Cerebellar cortex (tissue), 1 donor: ENCODE data around the gene DIP2C.
"Not testable (repeated sequence)": the region's sequence is repeated elsewhere in the genome, so short reads cannot be mapped to it uniquely, and the experiment has no call there.

Experiments used
- DNase-seq: peaks from one replicate; pipeline ENCODE4 v3.0.0-alpha.2; 2015; ENCODE audit warnings: low spot score

The DIP2C gene

GRCh38 chr10:514137-514671 is 175.3 kb downstream of the DIP2C start:
- DNase-seq, result peak; percentile 50

GRCh38 chr10:513393-513792 is 176.1 kb downstream of the DIP2C start:
- no peak for DNase-seq

- DNase-seq, result not testable (repeated sequence)
Measured at GRCh38 chr10:512661-513060, 176.8 kb downstream of the DIP2C start.

- no peak for DNase-seq
Measured at GRCh38 chr10:511849-512191, 177.6 kb downstream of the DIP2C start.

- peak; percentile 95 for DNase-seq
Measured at GRCh38 chr10:511101-511848, 178.2 kb downstream of the DIP2C start.

- DNase-seq, result peak; percentile 79
Measured at GRCh38 chr10:510415-510881, 179.0 kb downstream of the DIP2C start.

GRCh38 chr10:509361-510102 is 179.9 kb downstream of the DIP2C start:
- peak; percentile 48 for DNase-seq

GRCh38 chr10:508726-509125 is 180.7 kb downstream of the DIP2C start:
- no peak for DNase-seq

GRCh38 chr10:507908-508444 is 181.5 kb downstream of the DIP2C start:
- no peak for DNase-seq

- no peak for DNase-seq
Measured at GRCh38 chr10:507355-507699, 182.1 kb downstream of the DIP2C start.

- DNase-seq, result no peak
Measured at GRCh38 chr10:506451-507354, 182.8 kb downstream of the DIP2C start.

- DNase-seq, result no peak
Measured at GRCh38 chr10:505419-505818, 184.0 kb downstream of the DIP2C start.

- DNase-seq, result no peak
Measured at GRCh38 chr10:504806-505205, 184.7 kb downstream of the DIP2C start.

GRCh38 chr10:504121-504611 is 185.3 kb downstream of the DIP2C start:
- DNase-seq, result no peak

GRCh38 chr10:501596-501995 is 187.9 kb downstream of the DIP2C start:
- no peak for DNase-seq

- no peak for DNase-seq
Measured at GRCh38 chr10:500876-501275, 188.6 kb downstream of the DIP2C start.

GRCh38 chr10:499991-500390 is 189.5 kb downstream of the DIP2C start:
- DNase-seq, result no peak

GRCh38 chr10:498760-499435 is 190.6 kb downstream of the DIP2C start:
- no peak for DNase-seq

- DNase-seq, result no peak
Measured at GRCh38 chr10:497898-498451, 191.5 kb downstream of the DIP2C start.

- no peak for DNase-seq
Measured at GRCh38 chr10:497289-497688, 192.2 kb downstream of the DIP2C start.

GRCh38 chr10:494556-494955 is 194.9 kb downstream of the DIP2C start:
- DNase-seq, result no peak
